Osteoblast (primary cell): ENCODE results near the gene KCNK15. TPM values are rescaled to one million over a fixed set of nuclear protein-coding genes. Genes with fewer than 3 reads are reported as not detected.
A peak's percentile ranks its signal among the peaks of the same experiment; 100 is the strongest.

Experiments used
- DNase-seq: peaks from one replicate; pipeline ENCODE4 v3.0.0; 2011; ENCODE audit warnings: low spot score, mixed read lengths; ENCODE audit not compliant: insufficient read length; ENCODE audit errors: missing footprints
- H2AFZ ChIP-seq: 2 replicates; pipeline ENCODE4 v1.6.0; 2011; ENCODE audit warnings: mild to moderate bottlenecking, low read length
- H3K27ac ChIP-seq: 2 replicates; pipeline ENCODE4 v1.5.1; 2011; ENCODE audit warnings: mild to moderate bottlenecking, low read depth, low read length, moderate library complexity
- H3K27me3 ChIP-seq: 2 replicates; pipeline ENCODE4 v1.6.0; 2012; ENCODE audit warnings: mild to moderate bottlenecking, control low read depth, inconsistent platforms, low read length, moderate library complexity; ENCODE audit not compliant: insufficient read depth
- H3K36me3 ChIP-seq: 2 replicates; pipeline ENCODE4 v1.5.1; 2011; ENCODE audit warnings: mild to moderate bottlenecking, low read length, control low read depth, moderate library complexity; ENCODE audit not compliant: insufficient read depth
- H3K4me1 ChIP-seq: 2 replicates; pipeline ENCODE4 v1.5.1; 2011; ENCODE audit warnings: mild to moderate bottlenecking, low read length, control low read depth, moderate library complexity; ENCODE audit not compliant: insufficient read depth
- H3K4me2 ChIP-seq: 2 replicates; pipeline ENCODE4 v1.6.0; 2011; ENCODE audit warnings: mild to moderate bottlenecking, low read length; ENCODE audit not compliant: insufficient read depth
- H3K4me3 ChIP-seq: fragments of 200-600 bp; sonication (generic); 3 replicates; pipeline ENCODE4 v1.5.1; 2012; ENCODE audit warnings: mild to moderate bottlenecking, low read length, inconsistent platforms; ENCODE audit not compliant: insufficient read depth
- H3K79me2 ChIP-seq: 2 replicates; pipeline ENCODE4 v1.6.0; 2012; ENCODE audit warnings: mild to moderate bottlenecking, low read length, control low read depth, inconsistent platforms; ENCODE audit not compliant: insufficient read depth
- H3K9me3 ChIP-seq: 2 replicates; pipeline ENCODE4 v1.5.1; 2011; ENCODE audit warnings: low read depth, low read length, control low read depth
- H4K20me1 ChIP-seq: 2 replicates; pipeline ENCODE4 v1.6.0; 2012; ENCODE audit warnings: mild to moderate bottlenecking, low read length, control low read depth; ENCODE audit not compliant: insufficient read depth
- total RNA-seq: library from RNA; depleted of rRNA; stranded (reverse); fragments of >200 nt; gene quantifications from 2 replicates; pipeline ENCODE4 v1.2.3, GENCODE V29; 2012
- TF ChIP-seq, protein P1 (sequence below): IDR thresholded peaks from 2 replicates; pipeline ENCODE4 v1.5.1; 2011; ENCODE audit warnings: mild to moderate bottlenecking, low read depth, low read length, moderate library complexity; ENCODE audit errors: extremely low read depth

Gene KCNK15
- total RNA-seq, 1 donor, result 121 TPM

DNA sequence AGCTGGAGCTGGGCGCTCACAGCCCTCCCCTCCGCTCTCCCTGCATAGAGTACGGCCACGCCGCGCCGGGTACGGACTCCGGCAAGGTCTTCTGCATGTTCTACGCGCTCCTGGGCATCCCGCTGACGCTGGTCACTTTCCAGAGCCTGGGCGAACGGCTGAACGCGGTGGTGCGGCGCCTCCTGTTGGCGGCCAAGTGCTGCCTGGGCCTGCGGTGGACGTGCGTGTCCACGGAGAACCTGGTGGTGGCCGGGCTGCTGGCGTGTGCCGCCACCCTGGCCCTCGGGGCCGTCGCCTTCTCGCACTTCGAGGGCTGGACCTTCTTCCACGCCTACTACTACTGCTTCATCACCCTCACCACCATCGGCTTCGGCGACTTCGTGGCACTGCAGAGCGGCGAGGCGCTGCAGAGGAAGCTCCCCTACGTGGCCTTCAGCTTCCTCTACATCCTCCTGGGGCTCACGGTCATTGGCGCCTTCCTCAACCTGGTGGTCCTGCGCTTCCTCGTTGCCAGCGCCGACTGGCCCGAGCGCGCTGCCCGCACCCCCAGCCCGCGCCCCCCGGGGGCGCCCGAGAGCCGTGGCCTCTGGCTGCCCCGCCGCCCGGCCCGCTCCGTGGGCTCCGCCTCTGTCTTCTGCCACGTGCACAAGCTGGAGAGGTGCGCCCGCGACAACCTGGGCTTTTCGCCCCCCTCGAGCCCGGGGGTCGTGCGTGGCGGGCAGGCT is 4.6 kb downstream of the KCNK15 start:
- H3K27ac ChIP-seq, result no peak overlapping the region
- no peaks in the 10 kb centered on the region for H3K36me3 ChIP-seq
- peak overlapping the region; percentile 65 for H2AFZ ChIP-seq
- no peaks in the 10 kb centered on the region for H3K79me2 ChIP-seq
- H4K20me1 ChIP-seq, result peaks cover 10% of the 10 kb centered on the region
- no peaks in the 10 kb centered on the region for H3K9me3 ChIP-seq
- H3K4me2 ChIP-seq, result peak overlapping the region; percentile 28
- peaks cover 39% of the 10 kb centered on the region for H3K27me3 ChIP-seq
- H3K4me1 ChIP-seq, result peaks cover 12% of the 10 kb centered on the region
- TF ChIP-seq, protein P1, sequence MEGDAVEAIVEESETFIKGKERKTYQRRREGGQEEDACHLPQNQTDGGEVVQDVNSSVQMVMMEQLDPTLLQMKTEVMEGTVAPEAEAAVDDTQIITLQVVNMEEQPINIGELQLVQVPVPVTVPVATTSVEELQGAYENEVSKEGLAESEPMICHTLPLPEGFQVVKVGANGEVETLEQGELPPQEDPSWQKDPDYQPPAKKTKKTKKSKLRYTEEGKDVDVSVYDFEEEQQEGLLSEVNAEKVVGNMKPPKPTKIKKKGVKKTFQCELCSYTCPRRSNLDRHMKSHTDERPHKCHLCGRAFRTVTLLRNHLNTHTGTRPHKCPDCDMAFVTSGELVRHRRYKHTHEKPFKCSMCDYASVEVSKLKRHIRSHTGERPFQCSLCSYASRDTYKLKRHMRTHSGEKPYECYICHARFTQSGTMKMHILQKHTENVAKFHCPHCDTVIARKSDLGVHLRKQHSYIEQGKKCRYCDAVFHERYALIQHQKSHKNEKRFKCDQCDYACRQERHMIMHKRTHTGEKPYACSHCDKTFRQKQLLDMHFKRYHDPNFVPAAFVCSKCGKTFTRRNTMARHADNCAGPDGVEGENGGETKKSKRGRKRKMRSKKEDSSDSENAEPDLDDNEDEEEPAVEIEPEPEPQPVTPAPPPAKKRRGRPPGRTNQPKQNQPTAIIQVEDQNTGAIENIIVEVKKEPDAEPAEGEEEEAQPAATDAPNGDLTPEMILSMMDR, result no peak
- H3K4me3 ChIP-seq, result no peak overlapping the region
- peak; percentile 87 for DNase-seq

DNA sequence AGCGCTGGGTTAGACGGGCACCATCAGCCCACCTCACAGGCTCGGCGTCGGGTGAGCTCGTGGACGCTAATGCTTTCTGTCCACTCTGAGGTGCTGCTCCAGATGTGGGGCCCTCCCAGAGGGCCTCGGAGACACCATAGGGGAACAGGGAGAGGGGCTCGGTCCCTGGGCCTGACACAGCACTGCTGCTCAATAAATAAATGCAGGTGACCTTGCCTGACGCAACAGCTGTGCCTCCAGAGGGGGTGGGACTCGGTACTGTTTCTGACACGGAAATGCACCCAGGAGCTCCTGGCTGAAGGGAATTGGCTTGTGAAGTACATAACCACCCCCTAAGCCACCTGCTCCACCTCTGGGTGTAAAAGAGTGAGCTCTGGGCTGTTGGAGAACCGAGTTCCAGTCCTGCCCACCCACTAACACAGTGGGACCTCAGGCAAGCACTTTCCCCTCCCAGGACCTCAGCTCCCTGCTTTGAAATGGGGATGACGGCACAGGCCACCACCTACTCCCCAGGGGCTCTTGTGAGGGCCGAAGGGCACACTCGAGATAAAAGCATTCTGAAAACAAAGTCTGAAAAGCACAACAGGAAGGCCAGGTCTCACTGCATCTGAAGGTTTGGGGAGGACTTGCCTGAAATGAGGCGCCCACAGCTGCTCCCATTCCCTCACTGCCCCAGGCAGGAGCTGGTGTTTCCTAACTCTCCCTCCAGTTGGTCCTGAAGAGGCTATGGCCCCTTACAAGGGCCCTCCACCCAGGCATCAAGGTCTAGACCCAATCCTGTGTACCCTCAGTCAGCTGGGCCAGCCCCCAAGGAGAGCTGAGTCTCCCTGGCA is 6.7 kb downstream of the KCNK15 start:
- H3K36me3 ChIP-seq, result no peaks in the 10 kb centered on the region
- peaks cover 2% of the 10 kb centered on the region for H3K4me1 ChIP-seq
- H3K4me2 ChIP-seq, result no peak overlapping the region
- TF ChIP-seq, protein P1, result no peak
- H3K27me3 ChIP-seq, result peaks cover 33% of the 10 kb centered on the region
- no peaks in the 10 kb centered on the region for H3K79me2 ChIP-seq
- no peak overlapping the region for H3K27ac ChIP-seq
- no peaks in the 10 kb centered on the region for H3K9me3 ChIP-seq
- H3K4me3 ChIP-seq, result no peak overlapping the region
- H2AFZ ChIP-seq, result no peak overlapping the region
- peaks cover 10% of the 10 kb centered on the region for H4K20me1 ChIP-seq
- DNase-seq, result peak; percentile 81

DNA sequence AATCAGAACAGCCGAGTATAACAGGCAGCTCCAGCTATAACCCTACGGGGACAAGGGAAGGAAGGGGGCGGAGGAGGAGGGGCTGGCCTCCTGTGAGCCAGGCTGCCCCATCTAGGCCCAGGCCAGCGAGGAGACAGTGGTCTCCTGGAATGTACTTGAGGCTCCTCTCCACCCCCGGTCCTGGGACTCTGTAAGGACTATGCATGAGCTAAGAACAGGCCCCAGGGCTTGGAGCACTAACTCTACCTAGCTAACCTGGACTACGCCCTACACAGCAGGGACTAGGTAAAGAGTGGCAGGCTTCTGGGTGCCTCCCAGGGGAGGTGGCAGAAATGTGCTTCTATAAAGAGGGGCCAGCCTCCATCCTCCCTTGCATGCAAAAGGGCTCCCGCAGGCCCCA is 8.9 kb downstream of the KCNK15 start:
- Histone ChIP-seq H3K4me2 (no peak overlapping the region), H3K27ac (no peak overlapping the region), H3K27me3 (peaks cover 36% of the 10 kb centered on the region), H3K9me3 (no peaks in the 10 kb centered on the region), H3K79me2 (no peaks in the 10 kb centered on the region), H4K20me1 (peaks cover under 1% of the 10 kb centered on the region), H3K36me3 (no peaks in the 10 kb centered on the region), H2AFZ (no peak overlapping the region), H3K4me3 (no peak overlapping the region), H3K4me1 (no peaks in the 10 kb centered on the region)
- TF ChIP-seq, protein P1, result no peak
- DNase-seq, result no peak
